H1 (cell line): ENCODE data around the gene NCOA1. TPM values are rescaled to one million over a fixed set of nuclear protein-coding genes. Genes with fewer than 3 reads are reported as not detected.

ENCODE experiments used
- CTCF ChIA-PET: fragments of 300-600 bp; sonication (Branson Sonifier 250); formaldehyde crosslinking; loops from one replicate; lab custom pipeline; 2021; ENCODE audit not compliant: partially characterized antibody; lab: Charles Lee
- POLR2A ChIA-PET: fragments of 300-600 bp; sonication (Branson Sonifier 250); formaldehyde crosslinking; loops from one replicate; lab custom pipeline; 2021; ENCODE audit warnings: inconsistent platforms; ENCODE audit not compliant: partially characterized antibody; lab: Charles Lee
- DNase-seq, 2 experiments: peaks; one replicate each; pipeline versions ENCODE4 v3.0.0 to v3.0.0-alpha.2; 2010 to 2022; ENCODE audit warnings: low spot score in 2 of 2, low read depth in 1 of 2, mixed read lengths in 1 of 2
- FAIRE-seq: peaks from 2 replicates; lab custom pipeline; 2011; peaks lifted over from hg19 to GRCh38; lab: Jason Lieb, UNC
- H2AFZ ChIP-seq: 2 replicates; pipeline ENCODE4 v1.8.1; 2012; ENCODE audit warnings: low read length, inconsistent platforms
- H2AK5ac ChIP-seq: 2 replicates; pipeline ENCODE4 v1.6.1; 2013; ENCODE audit warnings: low read depth, low read length
- H2BK120ac ChIP-seq: replicated peaks from 2 replicates; pipeline ENCODE3; 2013; ENCODE audit warnings: low read depth, low read length, inconsistent platforms
- H2BK12ac ChIP-seq: 2 replicates; pipeline ENCODE4 v1.6.1; 2013; ENCODE audit warnings: low read depth, low read length
- H2BK15ac ChIP-seq: 2 replicates; pipeline ENCODE4 v1.6.1; 2013; ENCODE audit warnings: low read length
- H2BK20ac ChIP-seq: 2 replicates; pipeline ENCODE4 v1.6.1; 2013; ENCODE audit warnings: low read length
- H2BK5ac ChIP-seq: 2 replicates; pipeline ENCODE4 v1.6.1; 2013; ENCODE audit warnings: low read depth, low read length
- H3K14ac ChIP-seq: 2 replicates; pipeline ENCODE4 v1.6.1; 2013; ENCODE audit warnings: inconsistent platforms; ENCODE audit not compliant: insufficient read length
- H3K18ac ChIP-seq: 2 replicates; pipeline ENCODE4 v1.6.1; 2013; ENCODE audit warnings: low read length; ENCODE audit errors: extremely low read depth
- H3K23ac ChIP-seq: 2 replicates; pipeline ENCODE4 v1.6.1; 2013; ENCODE audit warnings: inconsistent platforms; ENCODE audit not compliant: insufficient read length
- H3K23me2 ChIP-seq: 2 replicates; pipeline ENCODE4 v1.6.1; 2013; ENCODE audit warnings: low read depth, low read length
- H3K27ac ChIP-seq: 2 replicates; pipeline ENCODE4 v1.6.1; 2011; ENCODE audit warnings: low read depth, low read length, inconsistent platforms
- H3K27me3 ChIP-seq, 4 experiments: replicated peaks in 1 of 4; 1 replicate in 1 of 4; 2 replicates in 3 of 4; pipeline versions ENCODE4 v1.6.1 to v1.8.1; 2011 to 2013; ENCODE audit warnings: low read length in 3 of 4, mild to moderate bottlenecking in 3 of 4, inconsistent platforms in 2 of 4, mixed read lengths in 2 of 4, moderate library complexity in 1 of 4; ENCODE audit not compliant: control insufficient read depth in 3 of 4, insufficient read depth in 3 of 4; ENCODE audit errors: extremely low read depth in 1 of 4
- H3K36me3 ChIP-seq, 4 experiments: 2 replicates each; pipeline versions ENCODE4 v1.6.1 to v1.8.1; 2011 to 2013; ENCODE audit warnings: mild to moderate bottlenecking in 4 of 4, low read length in 3 of 4, moderate library complexity in 2 of 4, control low read depth in 1 of 4, inconsistent platforms in 1 of 4; ENCODE audit not compliant: insufficient read depth in 4 of 4, control insufficient read depth in 2 of 4
- H3K4ac ChIP-seq: replicated peaks from 2 replicates; pipeline ENCODE3; 2013; ENCODE audit warnings: low read length, low read depth, mixed read lengths, inconsistent platforms; ENCODE audit not compliant: insufficient read length
- H3K4me1 ChIP-seq, 4 experiments: replicated peaks in 1 of 4; 1 replicate in 1 of 4; 2 replicates in 3 of 4; pipeline versions ENCODE4 v1.6.1 to v1.8.1; 2011 to 2013; ENCODE audit warnings: low read length in 3 of 4, inconsistent platforms in 2 of 4, mixed read lengths in 1 of 4; ENCODE audit not compliant: insufficient read depth in 4 of 4, control insufficient read depth in 3 of 4
- H3K4me2 ChIP-seq, 2 experiments: 2 replicates each; pipeline versions ENCODE4 v1.6.1 to v1.8.1; 2011 to 2013; ENCODE audit warnings: low read depth in 2 of 2, low read length in 2 of 2, control low read depth in 1 of 2, inconsistent platforms in 1 of 2, mild to moderate bottlenecking in 1 of 2; ENCODE audit not compliant: insufficient read depth in 1 of 2
- H3K4me3 ChIP-seq, 4 experiments: fragments of 200-600, 300-600 bp in 1 of 4; sonication (generic), shearing (Covaris generic), sonication (Bioruptor Twin) in 1 of 4; 2 replicates each; pipeline versions ENCODE4 v1.5.1 to v1.8.1; 2011 to 2016; ENCODE audit warnings: low read length in 4 of 4, low read depth in 3 of 4, control low read depth in 2 of 4, inconsistent platforms in 2 of 4, mild to moderate bottlenecking in 2 of 4, mixed read lengths in 1 of 4, moderate library complexity in 1 of 4; ENCODE audit not compliant: insufficient read depth in 2 of 4; ENCODE audit errors: extremely low read depth in 1 of 4
- H3K56ac ChIP-seq: replicated peaks from 2 replicates; pipeline ENCODE3; 2013; ENCODE audit warnings: low read depth, mild to moderate bottlenecking, mixed read lengths, low read length, inconsistent platforms; ENCODE audit not compliant: insufficient read length
- H3K79me1 ChIP-seq: 2 replicates; pipeline ENCODE4 v1.6.1; 2013; ENCODE audit warnings: low read depth, low read length, control low read depth
- H3K79me2 ChIP-seq, 2 experiments: 2 replicates each; pipeline versions ENCODE4 v1.6.1 to v1.8.1; 2012 to 2013; ENCODE audit warnings: low read length in 2 of 2, mild to moderate bottlenecking in 2 of 2, inconsistent platforms in 1 of 2; ENCODE audit not compliant: insufficient read depth in 2 of 2, control insufficient read depth in 1 of 2
- H3K9ac ChIP-seq, 4 experiments: replicated peaks in 1 of 4; 1 replicate in 1 of 4; 2 replicates in 3 of 4; pipeline versions ENCODE4 v1.6.1 to v1.8.1; 2011 to 2013; ENCODE audit warnings: low read depth in 3 of 4, low read length in 3 of 4, control low read depth in 2 of 4, mild to moderate bottlenecking in 2 of 4, moderate library complexity in 2 of 4, inconsistent platforms in 1 of 4; ENCODE audit errors: extremely low read depth in 1 of 4
- H3K9me3 ChIP-seq, 2 experiments: 2 replicates each; pipeline versions ENCODE4 v1.6.1 to v1.8.1; 2012 to 2013; ENCODE audit warnings: mild to moderate bottlenecking in 2 of 2, moderate library complexity in 2 of 2, control low read depth in 1 of 2, inconsistent platforms in 1 of 2, low read depth in 1 of 2, low read length in 1 of 2, mixed read lengths in 1 of 2; ENCODE audit not compliant: insufficient read depth in 2 of 2
- H4K20me1 ChIP-seq, 2 experiments: replicated peaks in 1 of 2; 2 replicates each; pipeline versions ENCODE3 to v1.8.1; 2011 to 2013; ENCODE audit warnings: inconsistent platforms in 2 of 2, low read length in 2 of 2, mild to moderate bottlenecking in 1 of 2; ENCODE audit not compliant: insufficient read depth in 2 of 2, control insufficient read depth in 1 of 2
- H4K5ac ChIP-seq: 2 replicates; pipeline ENCODE4 v1.6.1; 2013; ENCODE audit warnings: low read length, low read depth, mixed read lengths, inconsistent platforms; ENCODE audit not compliant: insufficient read length
- H4K8ac ChIP-seq: 2 replicates; pipeline ENCODE4 v1.8.0; 2013; ENCODE audit warnings: mild to moderate bottlenecking, moderate library complexity, low read length, inconsistent platforms; ENCODE audit not compliant: insufficient read depth; ENCODE audit errors: extremely low read depth
- H4K91ac ChIP-seq: replicated peaks from 2 replicates; pipeline ENCODE3; 2013; ENCODE audit warnings: low read length, mixed read lengths, inconsistent platforms; ENCODE audit not compliant: insufficient read length
- CHD2 ChIP-seq: IDR thresholded peaks from 2 replicates; pipeline ENCODE4 v1.6.1; 2012; ENCODE audit warnings: low read length, improper control_type of control experiment
- CTBP2 ChIP-seq: IDR thresholded peaks from 2 replicates; pipeline ENCODE4 v1.7.0; 2011; ENCODE audit warnings: borderline replicate concordance, mild to moderate bottlenecking, moderate library complexity, mixed read lengths, low read length; ENCODE audit not compliant: insufficient read depth, insufficient read length
- NANOG ChIP-seq: IDR thresholded peaks from 2 replicates; pipeline ENCODE4 v1.6.1; 2011; ENCODE audit warnings: low read length, low read depth, mild to moderate bottlenecking, inconsistent platforms; ENCODE audit not compliant: insufficient read depth, poor library complexity, severe bottlenecking
- SAP30 ChIP-seq: fragments of 300-600 bp; sonication (generic); IDR thresholded peaks from 2 replicates; pipeline ENCODE4 v1.7.1; 2012; ENCODE audit warnings: low read length, moderate library complexity, mild to moderate bottlenecking, inconsistent platforms; ENCODE audit not compliant: insufficient read depth, insufficient replicate concordance
- SP4 ChIP-seq: IDR thresholded peaks from 2 replicates; pipeline ENCODE4 v1.6.1; 2012; ENCODE audit warnings: low read length, inconsistent platforms
- SRF ChIP-seq: IDR thresholded peaks from 2 replicates; pipeline ENCODE4 v1.6.1; 2011; ENCODE audit warnings: mild to moderate bottlenecking, low read depth, low read length, moderate library complexity
- WGBS, 2 experiments: shearing (Covaris generic) in 1 of 2; methylation state at CpG; one replicate each; pipeline versions ENCODE4 v1.1.6 to v1.1.7; 2013 to 2015; ENCODE audit warnings: low lambda C conversion rate in 2 of 2, mixed read lengths in 2 of 2, inconsistent platforms in 1 of 2, low coverage in 1 of 2, missing lambda C conversion rate in 1 of 2; ENCODE audit not compliant: insufficient replicate concordance in 2 of 2, insufficient coverage in 1 of 2, insufficient read length in 1 of 2; ENCODE audit errors: extremely low coverage in 1 of 2, missing lambda C conversion rate in 1 of 2; 5-methylcytosine and 5-hydroxymethylcytosine counted together
- polyA plus RNA-seq, 7 experiments: library from polyadenylated mRNA; depleted of rRNA in 3 of 7; stranded (reverse) in 5 of 7; unstranded in 2 of 7; fragments of >200 nt in 5 of 7; fragments of 200-250 nt in 2 of 7; gene quantifications; 1 replicate in 5 of 7; 2 replicates in 1 of 7; 4 replicates in 1 of 7; pipeline versions ENCODE4 v1.2.1 to v1.2.3, GENCODE V29; 2011 to 2013; ENCODE audit warnings: missing spikeins in 2 of 7, mixed read lengths in 2 of 7
- total RNA-seq: library from RNA; stranded (reverse); fragmentation: NEBNext Ultra II Directional; extraction: Animal tissue kit (Norgen Biotek cat#: 25700); gene quantifications from 2 replicates; pipeline ENCODE4 v1.2.1, GENCODE V29; 2021
- TF ChIP-seq, protein P1 (sequence below), 3 experiments: IDR thresholded peaks; 1 replicate in 2 of 3; 2 replicates in 1 of 3; pipeline versions ENCODE4 v1.5.1 to v1.6.1; 2011; ENCODE audit warnings: low read length in 3 of 3, mild to moderate bottlenecking in 3 of 3, inconsistent platforms in 2 of 3, low read depth in 1 of 3, moderate library complexity in 1 of 3; ENCODE audit not compliant: insufficient read depth in 1 of 3; ENCODE audit errors: control extremely low read depth in 1 of 3
- TF ChIP-seq, protein P2 (sequence below): IDR thresholded peaks from 2 replicates; pipeline ENCODE4 v1.6.1; 2011; ENCODE audit warnings: low read length, improper control_type of control experiment
- TF ChIP-seq, protein P3 (sequence below): IDR thresholded peaks from 2 replicates; pipeline ENCODE4 v1.6.1; 2012; ENCODE audit warnings: inconsistent platforms

NCOA1 gene
- total and polyA plus RNA-seq, 2 of the 8 experiments (the other 6 are each of a cell fraction or from before 2014, with no cell fraction given), result 12.8 to 17.9 TPM

DNA sequence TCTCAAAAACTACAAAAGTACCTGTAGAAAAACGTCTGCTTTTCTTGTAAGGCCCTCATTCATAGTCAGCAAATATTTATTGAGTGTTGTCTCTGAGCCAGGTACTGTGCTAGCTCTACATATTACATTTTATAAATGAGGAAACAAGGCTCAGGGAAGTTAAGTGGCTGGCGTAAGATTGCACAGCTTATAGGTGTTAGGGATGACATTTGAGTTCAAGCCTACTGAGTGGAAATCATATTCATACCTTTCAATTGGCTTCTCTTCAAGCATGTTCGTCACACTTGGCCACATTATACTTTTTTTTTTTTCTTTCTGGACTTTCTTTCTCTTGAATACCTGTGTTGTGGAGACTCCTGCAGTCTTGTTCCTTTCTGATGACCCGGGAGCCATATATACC lies 5.9 kb downstream of the NCOA1 start:
- Histone ChIP-seq H3K18ac (no peak overlapping the region), H3K36me3 (no peaks in the 10 kb centered on the region), H2BK5ac (no peak overlapping the region), H3K4me2 (no peak overlapping the region), H3K79me2 (peaks cover 0 to 64% of the 10 kb centered on the region in 2 experiments; a peak in 2 of 4 replicates), H3K27ac (no peak overlapping the region), H3K14ac (no peak overlapping the region), H3K4ac (no peak overlapping the region), H3K23ac (no peak overlapping the region), H2BK15ac (no peak overlapping the region), H3K23me2 (peaks cover 7% of the 10 kb centered on the region), H2BK20ac (no peak overlapping the region), H4K8ac (no peak overlapping the region), H2BK120ac (no peak overlapping the region), H3K4me3 (no peak overlapping the region), H4K20me1 (peaks cover 0 to 5% of the 10 kb centered on the region in 2 experiments), H3K4me1 (peaks cover 3 to 11% (median 3%) of the 10 kb centered on the region in 4 experiments; a peak in 6 of 7 replicates), H2AFZ (no peak overlapping the region), H4K5ac (no peak overlapping the region), H3K79me1 (peaks cover 6% of the 10 kb centered on the region), H3K56ac (no peak overlapping the region), H3K27me3 (peaks cover 0 to 6% (median 5%) of the 10 kb centered on the region in 4 experiments; a peak in 3 of 7 replicates), H4K91ac (no peak overlapping the region), H2BK12ac (no peak overlapping the region), H3K9me3 (no peaks in the 10 kb centered on the region), H2AK5ac (no peak overlapping the region), H3K9ac (no peak overlapping the region)
- WGBS, 2 experiments, result 89% methylated on average over 4 of the region's 4 CpGs; no CpG with 5 or more reads in 1 of the 2 experiments
- POLR2A ChIA-PET, result interaction anchor here (0.6 to 1.0 kb wide), 3 partner anchors 9 to 968 kb away, joined by 3 to 4 read pairs (median 3); no protein-coding TSS in a partner anchor
- DNase-seq (no peak), FAIRE-seq (no peak)
- CTCF ChIA-PET, result interaction anchor here (0.6 to 1.2 kb wide), 4 partner anchors 13 to 331 kb away, joined by 3 read pairs; no protein-coding TSS in a partner anchor
- TF ChIP-seq CTBP2, result no peak
- TF ChIP-seq NANOG, result no peak
- no peak for TF ChIP-seq SP4
- no peak for TF ChIP-seq CHD2
- TF ChIP-seq, protein P1, sequence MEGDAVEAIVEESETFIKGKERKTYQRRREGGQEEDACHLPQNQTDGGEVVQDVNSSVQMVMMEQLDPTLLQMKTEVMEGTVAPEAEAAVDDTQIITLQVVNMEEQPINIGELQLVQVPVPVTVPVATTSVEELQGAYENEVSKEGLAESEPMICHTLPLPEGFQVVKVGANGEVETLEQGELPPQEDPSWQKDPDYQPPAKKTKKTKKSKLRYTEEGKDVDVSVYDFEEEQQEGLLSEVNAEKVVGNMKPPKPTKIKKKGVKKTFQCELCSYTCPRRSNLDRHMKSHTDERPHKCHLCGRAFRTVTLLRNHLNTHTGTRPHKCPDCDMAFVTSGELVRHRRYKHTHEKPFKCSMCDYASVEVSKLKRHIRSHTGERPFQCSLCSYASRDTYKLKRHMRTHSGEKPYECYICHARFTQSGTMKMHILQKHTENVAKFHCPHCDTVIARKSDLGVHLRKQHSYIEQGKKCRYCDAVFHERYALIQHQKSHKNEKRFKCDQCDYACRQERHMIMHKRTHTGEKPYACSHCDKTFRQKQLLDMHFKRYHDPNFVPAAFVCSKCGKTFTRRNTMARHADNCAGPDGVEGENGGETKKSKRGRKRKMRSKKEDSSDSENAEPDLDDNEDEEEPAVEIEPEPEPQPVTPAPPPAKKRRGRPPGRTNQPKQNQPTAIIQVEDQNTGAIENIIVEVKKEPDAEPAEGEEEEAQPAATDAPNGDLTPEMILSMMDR (IDR thresholded peaks at IDR 0.05; ENCODE audit: control extremely low read depth in 1 of 3, insufficient read depth in 1 of 3, low read depth in 1 of 3, low read length in 3 of 3), result no peak
- TF ChIP-seq, protein P2, sequence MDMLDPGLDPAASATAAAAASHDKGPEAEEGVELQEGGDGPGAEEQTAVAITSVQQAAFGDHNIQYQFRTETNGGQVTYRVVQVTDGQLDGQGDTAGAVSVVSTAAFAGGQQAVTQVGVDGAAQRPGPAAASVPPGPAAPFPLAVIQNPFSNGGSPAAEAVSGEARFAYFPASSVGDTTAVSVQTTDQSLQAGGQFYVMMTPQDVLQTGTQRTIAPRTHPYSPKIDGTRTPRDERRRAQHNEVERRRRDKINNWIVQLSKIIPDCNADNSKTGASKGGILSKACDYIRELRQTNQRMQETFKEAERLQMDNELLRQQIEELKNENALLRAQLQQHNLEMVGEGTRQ, result no peak
- no peak for TF ChIP-seq SRF
- no peak for TF ChIP-seq SAP30
- TF ChIP-seq, protein P3, sequence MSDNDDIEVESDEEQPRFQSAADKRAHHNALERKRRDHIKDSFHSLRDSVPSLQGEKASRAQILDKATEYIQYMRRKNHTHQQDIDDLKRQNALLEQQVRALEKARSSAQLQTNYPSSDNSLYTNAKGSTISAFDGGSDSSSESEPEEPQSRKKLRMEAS, result no peak
